Uterus (tissue), 4 donors: ENCODE data around the gene CHD9NB. TPM values are rescaled to one million over a fixed set of nuclear protein-coding genes. Genes with fewer than 3 reads are reported as not detected.

Source experiments
- DNase-seq, 2 donors: peaks; one replicate each; pipeline ENCODE4 v3.0.0-alpha.2; 2019 to 2020
- H3K27ac ChIP-seq, 2 donors: fragments of 200-600 bp; sonication (generic); 1 replicate in 1 of 2; 2 replicates in 1 of 2; pipeline ENCODE4 v1.5.1; 2016 to 2018
- H3K27me3 ChIP-seq, 2 donors: fragments of 200-600 bp; sonication (generic); one replicate each; pipeline ENCODE4 v1.5.1; 2018 to 2019; ENCODE audit warnings: control low read depth in 1 of 2
- H3K36me3 ChIP-seq, 2 donors: fragments of 200-600 bp; sonication (generic); one replicate each; pipeline ENCODE4 v1.5.1; 2019; ENCODE audit warnings: control low read depth in 1 of 2
- H3K4me1 ChIP-seq, 2 donors: fragments of 200-600 bp; sonication (generic); one replicate each; pipeline ENCODE4 v1.5.1; 2018 to 2019; ENCODE audit warnings: control low read depth in 1 of 2
- H3K4me3 ChIP-seq, 2 donors: fragments of 200-600 bp; sonication (generic); 1 replicate in 1 of 2; 2 replicates in 1 of 2; pipeline ENCODE4 v1.5.1; 2018 to 2019; ENCODE audit warnings: mild to moderate bottlenecking in 1 of 2
- H3K9me3 ChIP-seq, 2 donors: fragments of 200-600 bp; sonication (generic); one replicate each; pipeline ENCODE4 v1.5.1; 2019; ENCODE audit warnings: control low read depth in 1 of 2
- POLR2A ChIP-seq, 2 donors: fragments of 450-650 bp; IDR thresholded peaks; one replicate each; pipeline ENCODE4 v1.6.1; 2016; ENCODE audit warnings: antibody characterized with exemption in 2 of 2, mild to moderate bottlenecking in 1 of 2, moderate library complexity in 1 of 2
- intact Hi-C: fragments of 100-400 bp; cut with DNase I; formaldehyde crosslinking; loops from one replicate; pipeline ENCODE4 v1.15.1; 2023; ENCODE audit warnings: low total_unique reads
- total RNA-seq, 4 donors: library from RNA; depleted of rRNA in 3 of 4; stranded (reverse); fragments of >200 nt in 3 of 4; gene quantifications; one replicate each; pipeline versions ENCODE4 v1.1.0 to v1.2.4, GENCODE V29; 2014 to 2023
- TF ChIP-seq, protein P1 (sequence below), 4 experiments: fragments of 200-600 bp in 2 of 4; fragments of 450-650 bp in 2 of 4; sonication (generic) in 2 of 4; IDR thresholded peaks; one replicate each; pipeline ENCODE4 v1.5.1; 2016 to 2019; ENCODE audit warnings: antibody characterized with exemption in 4 of 4, mild to moderate bottlenecking in 2 of 4, moderate library complexity in 1 of 4
- donor health status: DM: yes; HTN: yes; CAD: no.

CHD9NB gene
- total RNA-seq, 4 donors from 2014 or later: 1.2 to 4.3 (median 4.1) TPM; not detected in 1

DNA sequence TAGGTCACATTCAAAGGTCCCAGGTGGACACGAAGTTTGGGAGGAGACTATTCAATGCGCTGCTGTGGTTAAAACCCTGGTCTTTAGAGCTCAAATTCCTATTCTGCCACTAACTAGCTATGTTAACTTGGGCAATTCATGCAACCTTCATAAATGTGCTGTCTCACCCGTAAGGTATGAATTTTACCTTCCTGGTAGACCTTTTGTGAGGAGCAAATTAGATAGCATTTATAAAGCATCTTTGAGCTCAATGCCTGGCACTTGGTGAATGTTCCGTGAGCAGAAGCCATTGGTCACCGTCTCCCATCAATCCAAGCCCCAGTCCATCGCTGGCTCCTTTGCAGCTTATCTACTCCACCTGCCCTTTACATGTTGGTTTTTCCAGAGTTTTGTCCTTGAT is 16.6 kb downstream of the CHD9NB start:
- Histone ChIP-seq H3K4me3 (no peak overlapping the region), H3K27ac (no peak overlapping the region), H3K36me3 (no peaks in the 10 kb centered on the region), H3K27me3 (no peaks in the 10 kb centered on the region), H3K9me3 (no peaks in the 10 kb centered on the region), H3K4me1 (no peaks in the 10 kb centered on the region)
- intact Hi-C loops: no loop called here
- DNase-seq: no peak
- TF ChIP-seq, protein P1, sequence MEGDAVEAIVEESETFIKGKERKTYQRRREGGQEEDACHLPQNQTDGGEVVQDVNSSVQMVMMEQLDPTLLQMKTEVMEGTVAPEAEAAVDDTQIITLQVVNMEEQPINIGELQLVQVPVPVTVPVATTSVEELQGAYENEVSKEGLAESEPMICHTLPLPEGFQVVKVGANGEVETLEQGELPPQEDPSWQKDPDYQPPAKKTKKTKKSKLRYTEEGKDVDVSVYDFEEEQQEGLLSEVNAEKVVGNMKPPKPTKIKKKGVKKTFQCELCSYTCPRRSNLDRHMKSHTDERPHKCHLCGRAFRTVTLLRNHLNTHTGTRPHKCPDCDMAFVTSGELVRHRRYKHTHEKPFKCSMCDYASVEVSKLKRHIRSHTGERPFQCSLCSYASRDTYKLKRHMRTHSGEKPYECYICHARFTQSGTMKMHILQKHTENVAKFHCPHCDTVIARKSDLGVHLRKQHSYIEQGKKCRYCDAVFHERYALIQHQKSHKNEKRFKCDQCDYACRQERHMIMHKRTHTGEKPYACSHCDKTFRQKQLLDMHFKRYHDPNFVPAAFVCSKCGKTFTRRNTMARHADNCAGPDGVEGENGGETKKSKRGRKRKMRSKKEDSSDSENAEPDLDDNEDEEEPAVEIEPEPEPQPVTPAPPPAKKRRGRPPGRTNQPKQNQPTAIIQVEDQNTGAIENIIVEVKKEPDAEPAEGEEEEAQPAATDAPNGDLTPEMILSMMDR (IDR thresholded peaks at IDR 0.05): no peak
- no peak for TF ChIP-seq POLR2A (IDR thresholded peaks at IDR 0.05)

DNA sequence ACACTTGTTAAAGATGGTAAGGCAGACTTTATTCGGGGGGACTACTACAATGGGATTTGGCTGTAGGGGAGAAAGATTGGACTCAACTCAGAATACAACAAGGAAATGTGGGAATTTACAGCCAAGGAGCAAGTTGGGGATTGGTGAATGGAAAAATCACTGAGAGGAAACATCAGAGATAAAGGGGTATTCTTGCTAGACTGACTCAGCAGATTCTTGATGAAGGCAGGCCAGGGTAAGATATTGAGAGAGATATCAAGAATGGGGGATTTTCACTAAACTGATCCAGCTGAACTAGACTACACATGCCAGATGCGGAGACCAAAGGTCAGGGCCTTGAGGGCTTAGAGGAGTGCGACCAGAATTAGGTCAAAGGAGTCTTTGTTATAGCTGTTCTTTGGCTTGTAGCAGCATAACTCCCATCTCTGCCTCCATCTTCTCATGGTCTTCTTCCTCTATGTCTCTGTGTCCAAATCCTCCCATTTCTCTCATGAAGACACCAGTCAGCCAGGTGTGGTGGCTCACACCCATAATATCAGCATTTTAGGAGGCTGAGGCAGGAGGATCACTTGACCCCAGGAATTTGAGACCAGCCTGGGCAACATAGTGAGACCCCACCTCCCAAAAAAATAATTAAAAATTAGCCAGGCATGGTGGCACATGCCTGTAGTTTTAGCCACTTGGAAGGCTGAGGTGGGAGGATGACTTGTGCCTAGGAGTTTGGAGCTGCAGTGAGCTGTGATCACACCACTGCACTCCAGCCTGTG is 17.3 kb downstream of the CHD9NB start:
- TF ChIP-seq, protein P1 (IDR thresholded peaks at IDR 0.05): no peak
- TF ChIP-seq POLR2A (IDR thresholded peaks at IDR 0.05): no peak
- intact Hi-C loops: no loop called here
- Histone ChIP-seq H3K4me3 (no peak overlapping the region), H3K4me1 (no peaks in the 10 kb centered on the region), H3K9me3 (no peaks in the 10 kb centered on the region), H3K36me3 (no peaks in the 10 kb centered on the region), H3K27ac (no peak overlapping the region), H3K27me3 (no peaks in the 10 kb centered on the region)
- no peak for DNase-seq

GRCh38 chr16:53034306-53034705 is 18.4 kb downstream of the CHD9NB start:
- no peak for DNase-seq
- intact Hi-C loops: no loop called here
- Histone ChIP-seq H3K36me3 (no peaks in the 10 kb centered on the region), H3K27ac (no peak overlapping the region), H3K4me1 (no peaks in the 10 kb centered on the region), H3K9me3 (no peaks in the 10 kb centered on the region), H3K4me3 (no peak overlapping the region), H3K27me3 (no peaks in the 10 kb centered on the region)
- no peak for TF ChIP-seq POLR2A (IDR thresholded peaks at IDR 0.05)
- TF ChIP-seq, protein P1 (IDR thresholded peaks at IDR 0.05): no peak

GRCh38 chr16:53031323-53031942 is 21.3 kb downstream of the CHD9NB start:
- Histone ChIP-seq H3K4me3 (no peak overlapping the region), H3K27ac (no peak overlapping the region), H3K27me3 (no peaks in the 10 kb centered on the region), H3K9me3 (no peaks in the 10 kb centered on the region), H3K36me3 (no peaks in the 10 kb centered on the region), H3K4me1 (no peaks in the 10 kb centered on the region)
- TF ChIP-seq, protein P1 (IDR thresholded peaks at IDR 0.05): no peak
- TF ChIP-seq POLR2A (IDR thresholded peaks at IDR 0.05): no peak
- intact Hi-C loops: no loop called here
- no peak for DNase-seq

GRCh38 chr16:53029971-53030370 is 22.7 kb downstream of the CHD9NB start:
- H3K36me3 ChIP-seq: no peaks in the 10 kb centered on the region
- H3K9me3 ChIP-seq: no peaks in the 10 kb centered on the region
- no peak for TF ChIP-seq POLR2A (IDR thresholded peaks at IDR 0.05)
- TF ChIP-seq, protein P1 (IDR thresholded peaks at IDR 0.05): no peak
- intact Hi-C loops: no loop called here
- no peaks in the 10 kb centered on the region for H3K27me3 ChIP-seq
- no peaks in the 10 kb centered on the region for H3K4me1 ChIP-seq
- no peak overlapping the region for H3K4me3 ChIP-seq
- DNase-seq: no peak
- no peak overlapping the region for H3K27ac ChIP-seq
